ENCODE measurements around the gene TMEM59L. TPM values are rescaled to one million over a fixed set of nuclear protein-coding genes. Genes with fewer than 3 reads are reported as not detected.

TMEM59L gene
- total RNA-seq, 2 experiments from 2014 or later: 0.25 to 0.27 TPM

- no peak overlapping the region for H3K27ac ChIP-seq (ENCODE audit: low read depth in 1 of 2, low read length in 2 of 2)
- Mint-ChIP-seq H3K27ac (no peak overlapping the region), H3K9me3 (no peaks in the 10 kb centered on the region), H3K4me1 (ENCODE audit: low read depth) (peaks cover 17% of the 10 kb centered on the region), H3K4me3 (no peak overlapping the region), H3K36me3 (ENCODE audit: low read depth) (no peaks in the 10 kb centered on the region), H3K27me3 (no peaks in the 10 kb centered on the region)
- ChIA-PET CTCF (no interaction called here), POLR2A (no interaction called here)
- intact Hi-C loops (cut with DNase I, micrococcal nuclease): no loop called here
- DNase-seq: no peak
- no peaks in the 10 kb centered on the region for H3K4me1 ChIP-seq (ENCODE audit: insufficient read depth, low read length)
- no peak overlapping the region for H3K4me3 ChIP-seq (ENCODE audit: low read length)
- H3K27me3 ChIP-seq (ENCODE audit: control insufficient read depth in 1 of 2, insufficient read depth in 2 of 2, low read length in 2 of 2): no peaks in the 10 kb centered on the region
- no peak for TF ChIP-seq CTCF (IDR thresholded peaks at IDR 0.05)
- no peak for ATAC-seq (ENCODE audit: poor library complexity)
- no peaks in the 10 kb centered on the region for H3K9me3 ChIP-seq (ENCODE audit: control insufficient read depth in 1 of 2, insufficient read depth in 1 of 2, low read length in 2 of 2)
- H3K36me3 ChIP-seq (ENCODE audit: insufficient read depth, low read length): peaks cover 7% of the 10 kb centered on the region
Measured at GRCh38 chr19:18651733-18652132, 39.1 kb downstream of the TMEM59L start.

GRCh38 chr19:18653853-18654252 lies 41.2 kb downstream of the TMEM59L start:
- Histone ChIP-seq H3K4me1 (ENCODE audit: insufficient read depth, low read length) (no peaks in the 10 kb centered on the region), H3K27me3 (ENCODE audit: control insufficient read depth in 1 of 2, insufficient read depth in 2 of 2, low read length in 2 of 2) (no peaks in the 10 kb centered on the region), H3K9me3 (ENCODE audit: control insufficient read depth in 1 of 2, insufficient read depth in 1 of 2, low read length in 2 of 2) (no peaks in the 10 kb centered on the region), H3K4me3 (ENCODE audit: low read length) (no peak overlapping the region), H3K36me3 (ENCODE audit: insufficient read depth, low read length) (peaks cover 4% of the 10 kb centered on the region), H3K27ac (ENCODE audit: low read depth in 1 of 2, low read length in 2 of 2) (no peak overlapping the region)
- TF ChIP-seq CTCF (IDR thresholded peaks at IDR 0.05): no peak
- no peaks in the 10 kb centered on the region for H3K9me3 Mint-ChIP-seq
- no peak overlapping the region for H3K27ac Mint-ChIP-seq
- H3K4me3 Mint-ChIP-seq: no peak overlapping the region
- ATAC-seq (ENCODE audit: poor library complexity) (no peak), DNase-seq (no peak)
- peaks cover 28% of the 10 kb centered on the region for H3K4me1 Mint-ChIP-seq (ENCODE audit: low read depth)
- ChIA-PET CTCF (no interaction called here), POLR2A (no interaction called here)
- H3K36me3 Mint-ChIP-seq (ENCODE audit: low read depth): no peaks in the 10 kb centered on the region
- no peaks in the 10 kb centered on the region for H3K27me3 Mint-ChIP-seq
- intact Hi-C loops (cut with DNase I, micrococcal nuclease): no loop called here

DNA sequence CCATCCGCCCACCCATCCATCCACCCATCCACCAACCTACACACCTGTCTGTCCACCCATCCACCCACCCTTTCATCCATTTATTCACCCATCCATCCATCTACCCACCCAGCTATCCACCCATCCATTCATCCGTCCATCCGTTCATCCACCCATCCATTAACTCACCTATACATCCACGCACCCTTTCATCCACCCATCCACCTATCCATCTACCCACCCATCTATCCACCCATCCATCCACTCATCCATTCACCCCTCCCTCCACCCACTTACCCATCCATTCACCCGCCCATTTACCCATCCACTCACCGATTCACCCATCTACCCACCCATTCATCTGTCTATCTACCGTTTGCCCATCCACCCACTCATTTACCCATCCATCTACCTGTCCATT lies 41.8 kb downstream of the TMEM59L start:
- H3K36me3 ChIP-seq (ENCODE audit: insufficient read depth, low read length): peaks cover 4% of the 10 kb centered on the region
- TF ChIP-seq CTCF (IDR thresholded peaks at IDR 0.05): no peak
- Mint-ChIP-seq H3K27me3 (no peaks in the 10 kb centered on the region), H3K4me1 (ENCODE audit: low read depth) (peaks cover 26% of the 10 kb centered on the region), H3K27ac (no peak overlapping the region), H3K4me3 (no peak overlapping the region), H3K9me3 (no peaks in the 10 kb centered on the region), H3K36me3 (ENCODE audit: low read depth) (no peaks in the 10 kb centered on the region)
- H3K27me3 ChIP-seq (ENCODE audit: control insufficient read depth in 1 of 2, insufficient read depth in 2 of 2, low read length in 2 of 2): no peaks in the 10 kb centered on the region
- H3K27ac ChIP-seq (ENCODE audit: low read depth in 1 of 2, low read length in 2 of 2): no peak overlapping the region
- H3K4me1 ChIP-seq (ENCODE audit: insufficient read depth, low read length): no peaks in the 10 kb centered on the region
- H3K4me3 ChIP-seq (ENCODE audit: low read length): no peak overlapping the region
- ATAC-seq (ENCODE audit: poor library complexity) (no peak), DNase-seq (no peak)
- intact Hi-C loops (cut with DNase I, micrococcal nuclease): no loop called here
- H3K9me3 ChIP-seq (ENCODE audit: control insufficient read depth in 1 of 2, insufficient read depth in 1 of 2, low read length in 2 of 2): no peaks in the 10 kb centered on the region
- CTCF ChIA-PET: no interaction called here
- POLR2A ChIA-PET: no interaction called here

Measured in CD4-positive, alpha-beta T cell (primary cell).